ENCODE measurements around the gene HECW1.

- TF ChIP-seq POLR2AphosphoS5 (IDR thresholded peaks at IDR 0.05; ENCODE audit: low read depth, low read length) (no peak), SIN3A (IDR thresholded peaks at IDR 0.05; ENCODE audit: borderline replicate concordance, insufficient read depth, low read length) (no peak), REST (IDR thresholded peaks at IDR 0.05; ENCODE audit: insufficient read depth in 1 of 2, low read depth in 2 of 2, low read length in 2 of 2) (no peak), TAF1 (IDR thresholded peaks at IDR 0.05; ENCODE audit: borderline replicate concordance, insufficient read depth, low read length) (no peak)
Measured at GRCh38 chr7:43195768-43196167, 83.3 kb downstream of the HECW1 start.
